ENCODE data around the gene PLXNA4.
A peak's percentile ranks its signal among the peaks of the same experiment; 100 is the strongest.

PLXNA4 gene

GRCh38 chr7:132135746-132136385 is 440.4 kb downstream of the PLXNA4 start:
- no peak overlapping the region for H3K4me3 ChIP-seq (ENCODE audit: low read depth, low read length)
- no peak for DNase-seq (ENCODE audit: low read depth)
- TF ChIP-seq MAX (IDR thresholded peaks at IDR 0.05; ENCODE audit: low read depth, low read length), result no peak
- no peak for TF ChIP-seq MYC (IDR thresholded peaks at IDR 0.05; ENCODE audit: low read depth, low read length)
- TF ChIP-seq CTCF (IDR thresholded peaks at IDR 0.05; ENCODE audit: low read depth, low read length), result no peak
- no peak for TF ChIP-seq POLR2A (IDR thresholded peaks at IDR 0.05; ENCODE audit: extremely low read depth, insufficient read length)

- H3K4me3 ChIP-seq (ENCODE audit: low read depth, low read length), result no peak overlapping the region
- DNase-seq (ENCODE audit: low read depth), result no peak
- TF ChIP-seq POLR2A (IDR thresholded peaks at IDR 0.05; ENCODE audit: extremely low read depth, insufficient read length), result no peak
- no peak for TF ChIP-seq MYC (IDR thresholded peaks at IDR 0.05; ENCODE audit: low read depth, low read length)
- no peak for TF ChIP-seq CTCF (IDR thresholded peaks at IDR 0.05; ENCODE audit: low read depth, low read length)
- TF ChIP-seq MAX (IDR thresholded peaks at IDR 0.05; ENCODE audit: low read depth, low read length), result no peak
Observed at GRCh38 chr7:132134814-132135445, 441.3 kb downstream of the PLXNA4 start.

GRCh38 chr7:132133501-132133900 is 442.8 kb downstream of the PLXNA4 start:
- H3K4me3 ChIP-seq (ENCODE audit: low read depth, low read length), result no peak overlapping the region
- no peak for TF ChIP-seq MYC (IDR thresholded peaks at IDR 0.05; ENCODE audit: low read depth, low read length)
- no peak for TF ChIP-seq POLR2A (IDR thresholded peaks at IDR 0.05; ENCODE audit: extremely low read depth, insufficient read length)
- no peak for TF ChIP-seq CTCF (IDR thresholded peaks at IDR 0.05; ENCODE audit: low read depth, low read length)
- no peak for TF ChIP-seq MAX (IDR thresholded peaks at IDR 0.05; ENCODE audit: low read depth, low read length)
- peak; percentile 17 for DNase-seq (ENCODE audit: low read depth)

GRCh38 chr7:132131196-132131595 is 445.1 kb downstream of the PLXNA4 start:
- no peak overlapping the region for H3K4me3 ChIP-seq (ENCODE audit: low read depth, low read length)
- TF ChIP-seq CTCF (IDR thresholded peaks at IDR 0.05; ENCODE audit: low read depth, low read length), result no peak
- no peak for DNase-seq (ENCODE audit: low read depth)

- no peak for DNase-seq (ENCODE audit: low read depth)
- TF ChIP-seq MYC (IDR thresholded peaks at IDR 0.05; ENCODE audit: low read depth, low read length) (no peak), MAX (IDR thresholded peaks at IDR 0.05; ENCODE audit: low read depth, low read length) (no peak), POLR2A (IDR thresholded peaks at IDR 0.05; ENCODE audit: extremely low read depth, insufficient read length) (no peak), CTCF (IDR thresholded peaks at IDR 0.05; ENCODE audit: low read depth, low read length) (no peak)
- H3K4me3 ChIP-seq (ENCODE audit: low read depth, low read length), result no peak overlapping the region
Observed at GRCh38 chr7:132130497-132130896, 445.8 kb downstream of the PLXNA4 start.
